ENCODE measurements around the gene KCNJ2.

The KCNJ2 gene

GRCh38 chr17:70205401-70205800 lies 36.1 kb downstream of the KCNJ2 start:
- no peak overlapping the region for H2BK12ac ChIP-seq (ENCODE audit: low read length)
- H3K9ac ChIP-seq (ENCODE audit: low read length) = no peak overlapping the region
- peaks cover 2% of the 10 kb centered on the region for H3K9me3 ChIP-seq (ENCODE audit: insufficient read depth, low read depth, low read length)

GRCh38 chr17:70206361-70207010 lies 37.2 kb downstream of the KCNJ2 start:
- H3K9ac ChIP-seq (ENCODE audit: low read length) = no peak overlapping the region
- no peak overlapping the region for H3K4me2 ChIP-seq (ENCODE audit: low read length)
- H3K79me1 ChIP-seq (ENCODE audit: low read length) = no peaks in the 10 kb centered on the region
- H2BK120ac ChIP-seq (ENCODE audit: insufficient read depth, low read length, poor library complexity) = no peak overlapping the region
- no peak overlapping the region for H2AFZ ChIP-seq (ENCODE audit: insufficient read depth, low read length, poor library complexity)
- peaks cover 0 to 2% of the 10 kb centered on the region in 2 experiments for H3K4me1 ChIP-seq (ENCODE audit: control insufficient read depth in 1 of 2, insufficient read depth in 2 of 2, low read length in 2 of 2)
- H3K4ac ChIP-seq (ENCODE audit: low read depth, low read length) = no peak overlapping the region
- no peaks in the 10 kb centered on the region for H3K79me2 ChIP-seq (ENCODE audit: control insufficient read depth, insufficient read depth, low read length, poor library complexity)
- H3K14ac ChIP-seq (ENCODE audit: low read length) = no peak overlapping the region
- no peak overlapping the region for H3K18ac ChIP-seq (ENCODE audit: low read length)
- H3K27me3 ChIP-seq (ENCODE audit: insufficient read depth, low read length) = no peaks in the 10 kb centered on the region
- no peak overlapping the region for H3K27ac ChIP-seq (ENCODE audit: low read depth, low read length)
- no peak overlapping the region for H2BK5ac ChIP-seq (ENCODE audit: low read depth, low read length, poor library complexity)
- no peak overlapping the region for H3K4me3 ChIP-seq (ENCODE audit: low read depth, low read length)
- no peak overlapping the region for H4K8ac ChIP-seq (ENCODE audit: low read depth, low read length)
- no peak overlapping the region for H2AK5ac ChIP-seq (ENCODE audit: low read length)
- WGBS (ENCODE audit: extremely low coverage, insufficient coverage, insufficient read length) = no CpG with 5 or more reads among the region's 6 CpGs
- peak; percentile 35 to 69 for DNase-seq
- H3K36me3 ChIP-seq (ENCODE audit: control insufficient read depth in 1 of 2, insufficient read depth in 2 of 2, low read length in 2 of 2) = no peaks in the 10 kb centered on the region
- no peak overlapping the region for H4K91ac ChIP-seq (ENCODE audit: low read depth, low read length)
- no peak overlapping the region for H3K23ac ChIP-seq (ENCODE audit: low read length)
- peaks cover 2% of the 10 kb centered on the region for H3K9me3 ChIP-seq (ENCODE audit: insufficient read depth, low read depth, low read length)
- H4K12ac ChIP-seq (ENCODE audit: low read depth, low read length) = no peak overlapping the region
- no peak overlapping the region for H2BK12ac ChIP-seq (ENCODE audit: low read length)

More at GRCh38 chr17:70205401-70205800, 36.1 kb downstream of the KCNJ2 start:
- no CpG with 5 or more reads among the region's 4 CpGs for WGBS (ENCODE audit: extremely low coverage, insufficient coverage, insufficient read length)
- H2BK5ac ChIP-seq (ENCODE audit: low read depth, low read length, poor library complexity) = no peak overlapping the region
- no peaks in the 10 kb centered on the region for H3K36me3 ChIP-seq (ENCODE audit: control insufficient read depth in 1 of 2, insufficient read depth in 2 of 2, low read length in 2 of 2)
- no peak overlapping the region for H3K27ac ChIP-seq (ENCODE audit: low read depth, low read length)
- peak; percentile 84 to 96 for DNase-seq
- no peak overlapping the region for H3K23ac ChIP-seq (ENCODE audit: low read length)
- H3K4me3 ChIP-seq (ENCODE audit: low read depth, low read length) = no peak overlapping the region
- H3K4me1 ChIP-seq (ENCODE audit: control insufficient read depth in 1 of 2, insufficient read depth in 2 of 2, low read length in 2 of 2) = peaks cover 0 to 2% of the 10 kb centered on the region in 2 experiments
- H4K12ac ChIP-seq (ENCODE audit: low read depth, low read length) = no peak overlapping the region
- H2AK5ac ChIP-seq (ENCODE audit: low read length) = no peak overlapping the region
- H3K14ac ChIP-seq (ENCODE audit: low read length) = no peak overlapping the region
- no peak overlapping the region for H4K8ac ChIP-seq (ENCODE audit: low read depth, low read length)
- no peak overlapping the region for H4K91ac ChIP-seq (ENCODE audit: low read depth, low read length)
- no peak overlapping the region for H2AFZ ChIP-seq (ENCODE audit: insufficient read depth, low read length, poor library complexity)
- no peaks in the 10 kb centered on the region for H3K79me1 ChIP-seq (ENCODE audit: low read length)
- no peak overlapping the region for H3K4ac ChIP-seq (ENCODE audit: low read depth, low read length)
- no peaks in the 10 kb centered on the region for H3K27me3 ChIP-seq (ENCODE audit: insufficient read depth, low read length)
- no peak overlapping the region for H3K4me2 ChIP-seq (ENCODE audit: low read length)
- H3K18ac ChIP-seq (ENCODE audit: low read length) = no peak overlapping the region
- no peak overlapping the region for H2BK120ac ChIP-seq (ENCODE audit: insufficient read depth, low read length, poor library complexity)
- H3K79me2 ChIP-seq (ENCODE audit: control insufficient read depth, insufficient read depth, low read length, poor library complexity) = no peaks in the 10 kb centered on the region

GRCh38 chr17:70207184-70207583 lies 37.9 kb downstream of the KCNJ2 start:
- no peak overlapping the region for H3K4me3 ChIP-seq (ENCODE audit: low read depth, low read length)
- H2AFZ ChIP-seq (ENCODE audit: insufficient read depth, low read length, poor library complexity) = no peak overlapping the region
- no peak overlapping the region for H4K8ac ChIP-seq (ENCODE audit: low read depth, low read length)
- H3K27me3 ChIP-seq (ENCODE audit: insufficient read depth, low read length) = no peaks in the 10 kb centered on the region
- H4K12ac ChIP-seq (ENCODE audit: low read depth, low read length) = no peak overlapping the region
- no peak overlapping the region for H3K23ac ChIP-seq (ENCODE audit: low read length)
- no peak overlapping the region for H3K4ac ChIP-seq (ENCODE audit: low read depth, low read length)
- no peak overlapping the region for H2AK5ac ChIP-seq (ENCODE audit: low read length)
- H3K4me2 ChIP-seq (ENCODE audit: low read length) = no peak overlapping the region
- peaks cover 0 to 2% of the 10 kb centered on the region in 2 experiments for H3K4me1 ChIP-seq (ENCODE audit: control insufficient read depth in 1 of 2, insufficient read depth in 2 of 2, low read length in 2 of 2)
- no peaks in the 10 kb centered on the region for H3K79me1 ChIP-seq (ENCODE audit: low read length)
- no peaks in the 10 kb centered on the region for H3K36me3 ChIP-seq (ENCODE audit: control insufficient read depth in 1 of 2, insufficient read depth in 2 of 2, low read length in 2 of 2)
- WGBS (ENCODE audit: extremely low coverage, insufficient coverage, insufficient read length) = no CpG with 5 or more reads among the region's 1 CpG
- no peak overlapping the region for H2BK5ac ChIP-seq (ENCODE audit: low read depth, low read length, poor library complexity)
- H3K9ac ChIP-seq (ENCODE audit: low read length) = no peak overlapping the region
- H3K79me2 ChIP-seq (ENCODE audit: control insufficient read depth, insufficient read depth, low read length, poor library complexity) = no peaks in the 10 kb centered on the region
- no peak for DNase-seq
- H3K27ac ChIP-seq (ENCODE audit: low read depth, low read length) = no peak overlapping the region
- no peak overlapping the region for H2BK120ac ChIP-seq (ENCODE audit: insufficient read depth, low read length, poor library complexity)
- H3K14ac ChIP-seq (ENCODE audit: low read length) = no peak overlapping the region
- H4K91ac ChIP-seq (ENCODE audit: low read depth, low read length) = no peak overlapping the region
- H3K9me3 ChIP-seq (ENCODE audit: insufficient read depth, low read depth, low read length) = peaks cover 2% of the 10 kb centered on the region
- no peak overlapping the region for H3K18ac ChIP-seq (ENCODE audit: low read length)
- no peak overlapping the region for H2BK12ac ChIP-seq (ENCODE audit: low read length)

GRCh38 chr17:70208080-70208794 lies 38.9 kb downstream of the KCNJ2 start:
- H3K9ac ChIP-seq (ENCODE audit: low read length) = no peak overlapping the region
- H3K18ac ChIP-seq (ENCODE audit: low read length) = no peak overlapping the region
- H3K4me3 ChIP-seq (ENCODE audit: low read depth, low read length) = no peak overlapping the region
- H3K79me1 ChIP-seq (ENCODE audit: low read length) = no peaks in the 10 kb centered on the region
- H2BK5ac ChIP-seq (ENCODE audit: low read depth, low read length, poor library complexity) = no peak overlapping the region
- peaks cover 2% of the 10 kb centered on the region for H3K9me3 ChIP-seq (ENCODE audit: insufficient read depth, low read depth, low read length)
- no peak overlapping the region for H3K27ac ChIP-seq (ENCODE audit: low read depth, low read length)
- no peak overlapping the region for H3K4ac ChIP-seq (ENCODE audit: low read depth, low read length)
- H3K36me3 ChIP-seq (ENCODE audit: control insufficient read depth in 1 of 2, insufficient read depth in 2 of 2, low read length in 2 of 2) = no peaks in the 10 kb centered on the region
- no peaks in the 10 kb centered on the region for H3K27me3 ChIP-seq (ENCODE audit: insufficient read depth, low read length)
- peak; percentile 4 to 54 for DNase-seq
- no peak overlapping the region for H2AFZ ChIP-seq (ENCODE audit: insufficient read depth, low read length, poor library complexity)
- no peak overlapping the region for H4K12ac ChIP-seq (ENCODE audit: low read depth, low read length)
- 100% methylated on average over 1 of the region's 7 CpGs for WGBS (ENCODE audit: extremely low coverage, insufficient coverage, insufficient read length)
- no peak overlapping the region for H2BK120ac ChIP-seq (ENCODE audit: insufficient read depth, low read length, poor library complexity)
- H2AK5ac ChIP-seq (ENCODE audit: low read length) = no peak overlapping the region
- H3K4me1 ChIP-seq (ENCODE audit: control insufficient read depth in 1 of 2, insufficient read depth in 2 of 2, low read length in 2 of 2) = peaks cover 0 to 2% of the 10 kb centered on the region in 2 experiments
- no peak overlapping the region for H3K14ac ChIP-seq (ENCODE audit: low read length)
- no peaks in the 10 kb centered on the region for H3K79me2 ChIP-seq (ENCODE audit: control insufficient read depth, insufficient read depth, low read length, poor library complexity)
- H2BK12ac ChIP-seq (ENCODE audit: low read length) = peak overlapping the region; percentile 58
- no peak overlapping the region for H3K23ac ChIP-seq (ENCODE audit: low read length)
- H3K4me2 ChIP-seq (ENCODE audit: low read length) = no peak overlapping the region
- no peak overlapping the region for H4K91ac ChIP-seq (ENCODE audit: low read depth, low read length)
- H4K8ac ChIP-seq (ENCODE audit: low read depth, low read length) = no peak overlapping the region

Measured in trophoblast cell (in vitro differentiated cells and primary cell).